Measurements from ENCODE around the gene LSM7.

GRCh38 chr19:2360833-2361232 lies 32.4 kb upstream of the LSM7 start:
- TF ChIP-seq POLR2A (IDR thresholded peaks at IDR 0.05) = no peak
- no peak for TF ChIP-seq CTCF (IDR thresholded peaks at IDR 0.05 in 4 of 5, conservative IDR thresholded peaks at IDR 0.05 in 1 of 5)
